Pancreas (tissue), 10 donors: ENCODE measurements around the gene RPL37A. TPM values are rescaled to one million over a fixed set of nuclear protein-coding genes. Genes with fewer than 3 reads are reported as not detected.

ENCODE experiments used
- ATAC-seq, 4 donors: fragments of 200-7000 bp; cut with Tn5 transposase; one replicate each; pipeline versions ENCODE4 v1.8.0 to v1.9.1; 2020; ENCODE audit warnings: mild to moderate bottlenecking in 4 of 4, moderate library complexity in 4 of 4
- DNase-seq, 6 donors: peaks; one replicate each; pipeline ENCODE4 v3.0.0-alpha.2; 2020
- FAIRE-seq: peaks from 2 replicates; lab custom pipeline; 2012; peaks lifted over from hg19 to GRCh38; lab: Jason Lieb, UNC
- H3K27ac ChIP-seq, 4 donors: fragments of 200-600 bp; sonication (generic); 1 replicate in 3 of 4; 2 replicates in 1 of 4; pipeline versions ENCODE4 v1.5.0 to v1.8.0; 2020
- H3K27me3 ChIP-seq, 4 donors: fragments of 200-600 bp; one replicate each; pipeline ENCODE4 v1.8.0; 2021
- H3K36me3 ChIP-seq, 3 donors: fragments of 200-600 bp; sonication (generic) in 1 of 3; one replicate each; pipeline versions ENCODE4 v1.5.0 to v1.8.0; 2020 to 2021
- H3K4me1 ChIP-seq, 3 donors: fragments of 200-600 bp; one replicate each; pipeline ENCODE4 v1.8.0; 2021
- H3K4me3 ChIP-seq, 4 donors: fragments of 200-600 bp; sonication (generic) in 2 of 4; one replicate each; pipeline versions ENCODE4 v1.5.0 to v1.8.0; 2020 to 2021
- H3K9me3 ChIP-seq, 4 donors: fragments of 200-600 bp; one replicate each; pipeline ENCODE4 v1.8.0; 2021
- CTCF ChIP-seq, 4 donors: fragments of 200-600 bp; sonication (generic) in 3 of 4; IDR thresholded peaks; one replicate each; pipeline versions ENCODE4 v1.5.0 to v1.8.0; 2021; ENCODE audit warnings: antibody characterized with exemption in 4 of 4
- WGBS, 2 donors: extraction: QIAGEN DNeasy Blood & Tissue Kit; methylation state at CpG; one replicate each; pipeline ENCODE4 v1.1.7; 2013; 5-methylcytosine and 5-hydroxymethylcytosine counted together
- intact Hi-C, 3 donors: fragments of 100-400 bp; cut with DNase I; formaldehyde crosslinking; loops; one replicate each; pipeline versions ENCODE4 v1.11.1 to v1.14.2; 2022
- polyA plus RNA-seq, 2 donors: library from polyadenylated mRNA; stranded (reverse); fragments of 200-250 nt; gene quantifications; one replicate each; pipeline ENCODE4 v1.2.3, GENCODE V29; 2013
- total RNA-seq, 6 donors: library from RNA; stranded (reverse); fragmentation: NEBNext Ultra II Directional in 4 of 6; extraction: Animal tissue kit (Norgen Biotek cat#: 25700) in 4 of 6; gene quantifications; one replicate each; pipeline versions ENCODE4 v1.2.1 to v1.2.4, GENCODE V29; 2021 to 2023
- donor health status: healthy with polysubstance abuse.
- donor health status: DM: no; HTN: no; CAD: no; lungs with moderate emphysema.
- donor health status: DM: no; HTN: no; CAD: no.
- donor health status: control.
- donor health status: control.
- donor health status: Bipolar disorder and iron deficiency.
- donor health status: DM: yes; HTN: yes; CAD: no.
- donor health status: DM: no; HTN: no; CAD: no.
- donor health status: DM: no; HTN: no; CAD: no.
- donor health status: DM: yes; HTN: yes; CAD: no.

RPL37A gene
- total and polyA plus RNA-seq, 8 donors: 1,329 to 2,596 (median 1,625) TPM

GRCh38 chr2:216546241-216546640 is 47.6 kb downstream of the RPL37A start:
- DNase-seq: no peak
- no peak for FAIRE-seq
- H3K27me3 ChIP-seq: no peaks in the 10 kb centered on the region
- no peaks in the 10 kb centered on the region for H3K9me3 ChIP-seq
- 89% methylated on average over 3 of the region's 3 CpGs for WGBS, 2 donors
- TF ChIP-seq CTCF (IDR thresholded peaks at IDR 0.05): no peak
- H3K4me3 ChIP-seq: no peak overlapping the region
- no peak for ATAC-seq
- no peak overlapping the region for H3K27ac ChIP-seq
- H3K4me1 ChIP-seq: peaks cover 0 to 7% (median under 1%) of the 10 kb centered on the region in 3 donors
- H3K36me3 ChIP-seq: no peaks in the 10 kb centered on the region
- intact Hi-C loops: no loop called here

- Histone ChIP-seq H3K4me3 (no peak overlapping the region), H3K27me3 (no peaks in the 10 kb centered on the region), H3K4me1 (peaks cover 0 to 13% (median 6%) of the 10 kb centered on the region in 3 donors), H3K36me3 (no peaks in the 10 kb centered on the region), H3K27ac (no peak overlapping the region), H3K9me3 (no peaks in the 10 kb centered on the region)
- intact Hi-C loops: no loop called here
- DNase-seq: no peak
- no peak for FAIRE-seq
- no peak for TF ChIP-seq CTCF (IDR thresholded peaks at IDR 0.05)
- 82 to 87% methylated on average over 7 of the region's 7 CpGs for WGBS, 2 donors
- no peak for ATAC-seq
These were observed 48.2 kb downstream of the RPL37A start for GRCh38 chr2:216546641-216547403.

GRCh38 chr2:216548901-216549331 is 50.3 kb downstream of the RPL37A start:
- DNase-seq (no peak), FAIRE-seq (no peak)

GRCh38 chr2:216549926-216550690 is 51.5 kb downstream of the RPL37A start:
- peak; percentile 41 to 77 (median 60) for ATAC-seq
- no peaks in the 10 kb centered on the region for H3K9me3 ChIP-seq
- peak overlapping the region in 2 of 4 donors; percentile 13 to 39 for H3K27ac ChIP-seq
- no peak overlapping the region for H3K4me3 ChIP-seq
- 71 to 75% methylated on average over 10 of the region's 10 CpGs for WGBS, 2 donors
- H3K4me1 ChIP-seq: peaks cover 7 to 23% (median 10%) of the 10 kb centered on the region in 3 donors
- TF ChIP-seq CTCF (IDR thresholded peaks at IDR 0.05): no peak
- FAIRE-seq: no peak
- intact Hi-C loops: no loop called here
- H3K36me3 ChIP-seq: no peaks in the 10 kb centered on the region
- peak in 2 of 6 donors; percentile 25 to 52 for DNase-seq
- no peaks in the 10 kb centered on the region for H3K27me3 ChIP-seq

More at GRCh38 chr2:216548901-216549331, 50.3 kb downstream of the RPL37A start:
- TF ChIP-seq CTCF (IDR thresholded peaks at IDR 0.05): no peak
- no peaks in the 10 kb centered on the region for H3K9me3 ChIP-seq
- H3K36me3 ChIP-seq: no peaks in the 10 kb centered on the region
- ATAC-seq: no peak
- intact Hi-C loops: no loop called here
- H3K27ac ChIP-seq: no peak overlapping the region
- H3K4me1 ChIP-seq: peaks cover 0 to 17% (median 10%) of the 10 kb centered on the region in 3 donors
- H3K4me3 ChIP-seq: no peak overlapping the region
- no peaks in the 10 kb centered on the region for H3K27me3 ChIP-seq
- 90 to 93% methylated on average over 4 to 5 of the region's 5 CpGs for WGBS, 2 donors
